ENCODE results near the gene TRMT11. TPM values are rescaled to one million over a fixed set of nuclear protein-coding genes. Genes with fewer than 3 reads are reported as not detected.

Gene TRMT11
- total and polyA plus RNA-seq, 10 of the 15 experiments (the other 5 are each of a cell fraction or from before 2014, with no cell fraction given), result 34.0 to 81.1 (median 43.7) TPM

DNA sequence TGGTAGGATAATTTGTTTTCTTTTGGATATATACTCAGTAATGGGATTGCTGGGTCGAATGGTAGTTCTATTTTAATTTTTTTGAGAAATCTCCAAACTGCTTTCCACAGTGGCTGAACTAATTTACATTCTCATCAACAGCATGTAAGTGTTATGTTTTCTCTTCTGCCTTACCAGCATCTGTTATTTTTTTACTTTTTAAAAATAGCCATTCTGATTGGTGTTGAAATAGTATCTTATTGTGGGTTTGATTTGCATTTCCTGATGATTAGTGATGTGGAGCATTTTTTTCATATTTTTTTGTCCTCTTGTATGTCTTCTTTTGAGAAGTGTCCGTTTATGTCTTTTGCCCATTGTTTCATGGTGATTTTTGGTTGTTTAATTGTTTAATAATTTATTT, 17.8 kb upstream of the TRMT11 start (continued):
- TF ChIP-seq HSF1 (IDR thresholded peaks at IDR 0.05; ENCODE audit: low read depth, low read length) (no peak), NRF1 (conservative IDR thresholded peaks at IDR 0.05; ENCODE audit: low read depth, low read length) (no peak), SMC3 (IDR thresholded peaks at IDR 0.05; ENCODE audit: borderline replicate concordance, low read length) (no peak), HDAC2 (IDR thresholded peaks at IDR 0.05) (no peak)

DNA sequence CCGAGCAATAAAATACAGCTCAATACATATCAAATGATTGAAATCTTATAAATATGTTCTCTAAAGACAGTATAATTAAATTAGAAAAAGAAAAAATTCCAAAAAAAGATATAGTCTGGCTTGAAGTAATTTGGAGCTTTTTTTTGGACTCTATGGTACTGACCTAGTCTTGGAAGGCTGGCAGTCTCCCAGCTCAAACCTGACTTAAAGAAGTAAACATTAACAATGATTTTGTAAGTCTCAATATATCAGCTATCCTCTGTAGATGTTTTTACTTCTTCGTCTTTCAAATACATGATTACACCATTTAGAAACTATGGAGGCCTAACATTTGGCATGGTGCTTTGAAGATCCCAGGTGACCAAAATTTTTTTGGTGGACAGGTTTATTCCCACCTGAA, 15.6 kb upstream of the TRMT11 start:
- Histone ChIP-seq H3K9ac (ENCODE audit: control insufficient read depth, insufficient read depth, low read length) (no peak overlapping the region), H3K27ac (ENCODE audit: control insufficient read depth, insufficient read depth) (no peak overlapping the region), H3K79me2 (ENCODE audit: control insufficient read depth, insufficient read depth, low read length) (no peaks in the 10 kb centered on the region), H2AFZ (ENCODE audit: control insufficient read depth, low read depth, low read length) (no peak overlapping the region), H3K4me1 (ENCODE audit: control insufficient read depth, insufficient read depth, low read length) (no peaks in the 10 kb centered on the region), H3K4me2 (ENCODE audit: control insufficient read depth, insufficient read depth) (no peak overlapping the region), H3K27me3 (replicated peaks in 1 of 2; ENCODE audit: control insufficient read depth in 2 of 2, insufficient read depth in 2 of 2, low read length in 1 of 2) (no peaks in the 10 kb centered on the region), H4K20me1 (ENCODE audit: control insufficient read depth, insufficient read depth) (no peaks in the 10 kb centered on the region), H3K36me3 (ENCODE audit: control insufficient read depth in 2 of 2, insufficient read depth in 2 of 2, low read length in 1 of 2) (peaks cover 0 to under 1% of the 10 kb centered on the region in 2 experiments; a peak in 2 of 4 replicates), H3K4me3 (no peak overlapping the region), H3K9me3 (replicated peaks; ENCODE audit: control insufficient read depth, insufficient read depth, low read length) (no peaks in the 10 kb centered on the region)
- DNase-seq (ENCODE audit: low read depth, low spot score) (no peak), FAIRE-seq (no peak), ATAC-seq (no peak)
- ChIA-PET POLR2A (interaction anchor here (0.7 to 1.5 kb wide), 3 partner anchors 9 to 180 kb away, joined by 3 to 5 read pairs (median 4); partner anchors contain the start of gene NCOA7), RAD21 (ENCODE audit: unreplicated experiment) (interaction anchor here (0.6 to 2.7 kb wide), 9 partner anchors 14 to 1147 kb away, joined by 3 to 14 read pairs (median 4); partner anchors contain the start of genes HINT3, NCOA7 and TRMT11), SMC1A (ENCODE audit: uncharacterized antibody, unreplicated experiment) (interaction anchor here (1.1 to 3.5 kb wide), 16 partner anchors 9 to 657 kb away, joined by 3 to 19 read pairs (median 4); partner anchors contain the start of genes HINT3, NCOA7 and TRMT11), CTCF (interaction anchor here (0.6 to 8.2 kb wide), 11 partner anchors 10 to 217 kb away, joined by 3 to 183 read pairs (median 4); partner anchors contain the start of gene HINT3)
- BruUV-seq (replicated peaks), result no TSS peak
- intact Hi-C loops (cut with micrococcal nuclease; ENCODE audit: unreplicated experiment) (no loop called here), in situ Hi-C loops (cut with MboI) (loop anchor here (5.0 kb wide), 1 partner anchor 658 kb away; no protein-coding TSS in a partner anchor)
- 0% methylated on average over 2 of the region's 2 CpGs for WGBS (ENCODE audit: insufficient coverage, insufficient replicate concordance, low lambda C conversion rate, missing lambda C conversion rate)
- TF ChIP-seq RFX5 (IDR thresholded peaks at IDR 0.05; ENCODE audit: low read depth, low read length), result no peak
- TF ChIP-seq NR2C2 (IDR thresholded peaks at IDR 0.05; ENCODE audit: borderline replicate concordance, control insufficient read depth, insufficient read length, low read depth), result no peak
- TF ChIP-seq KDM1A (IDR thresholded peaks at IDR 0.05; ENCODE audit: borderline replicate concordance), result no peak
- TF ChIP-seq, protein P1, sequence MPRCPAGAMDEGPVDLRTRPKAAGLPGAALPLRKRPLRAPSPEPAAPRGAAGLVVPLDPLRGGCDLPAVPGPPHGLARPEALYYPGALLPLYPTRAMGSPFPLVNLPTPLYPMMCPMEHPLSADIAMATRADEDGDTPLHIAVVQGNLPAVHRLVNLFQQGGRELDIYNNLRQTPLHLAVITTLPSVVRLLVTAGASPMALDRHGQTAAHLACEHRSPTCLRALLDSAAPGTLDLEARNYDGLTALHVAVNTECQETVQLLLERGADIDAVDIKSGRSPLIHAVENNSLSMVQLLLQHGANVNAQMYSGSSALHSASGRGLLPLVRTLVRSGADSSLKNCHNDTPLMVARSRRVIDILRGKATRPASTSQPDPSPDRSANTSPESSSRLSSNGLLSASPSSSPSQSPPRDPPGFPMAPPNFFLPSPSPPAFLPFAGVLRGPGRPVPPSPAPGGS (IDR thresholded peaks at IDR 0.05; ENCODE audit: borderline replicate concordance, insufficient read depth, low read depth, low read length, poor library complexity, severe bottlenecking), result no peak
- no peak for TF ChIP-seq RELB (IDR thresholded peaks at IDR 0.05; ENCODE audit: low read depth)
- no peak for TF ChIP-seq SMC3 (IDR thresholded peaks at IDR 0.05; ENCODE audit: borderline replicate concordance, low read length)
- TF ChIP-seq WRNIP1 (IDR thresholded peaks at IDR 0.05; ENCODE audit: borderline replicate concordance, low read depth, low read length), result no peak
- TF ChIP-seq, protein P2, sequence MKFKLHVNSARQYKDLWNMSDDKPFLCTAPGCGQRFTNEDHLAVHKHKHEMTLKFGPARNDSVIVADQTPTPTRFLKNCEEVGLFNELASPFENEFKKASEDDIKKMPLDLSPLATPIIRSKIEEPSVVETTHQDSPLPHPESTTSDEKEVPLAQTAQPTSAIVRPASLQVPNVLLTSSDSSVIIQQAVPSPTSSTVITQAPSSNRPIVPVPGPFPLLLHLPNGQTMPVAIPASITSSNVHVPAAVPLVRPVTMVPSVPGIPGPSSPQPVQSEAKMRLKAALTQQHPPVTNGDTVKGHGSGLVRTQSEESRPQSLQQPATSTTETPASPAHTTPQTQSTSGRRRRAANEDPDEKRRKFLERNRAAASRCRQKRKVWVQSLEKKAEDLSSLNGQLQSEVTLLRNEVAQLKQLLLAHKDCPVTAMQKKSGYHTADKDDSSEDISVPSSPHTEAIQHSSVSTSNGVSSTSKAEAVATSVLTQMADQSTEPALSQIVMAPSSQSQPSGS (IDR thresholded peaks at IDR 0.05; ENCODE audit: low read length), result no peak
- no peak for TF ChIP-seq ZZZ3 (IDR thresholded peaks at IDR 0.05; ENCODE audit: control insufficient read depth, insufficient read length, low read depth)
- no peak for TF ChIP-seq NKRF (conservative IDR thresholded peaks at IDR 0.05)
- TF ChIP-seq ASH2L (IDR thresholded peaks at IDR 0.05; ENCODE audit: borderline replicate concordance, low read depth), result no peak
